GM19372 (cell line): Measurements from ENCODE around the gene DOK7.
A peak's percentile ranks its signal among the peaks of the same experiment; 100 is the strongest.
"Not testable (repeated sequence)": the region's sequence is repeated elsewhere in the genome, so short reads cannot be mapped to it uniquely, and the experiment has no call there.

Source experiments
- ATAC-seq: cut with Tn5 transposase; IDR thresholded peaks from one replicate; pipeline ENCODE4 v1.9.1; 2021; ENCODE audit warnings: mild to moderate bottlenecking, low read depth, moderate library complexity; ENCODE audit not compliant: unreplicated experiment

Gene DOK7

GRCh38 chr4:3442460-3442958 is 20.6 kb upstream of the DOK7 start:
- no peak for ATAC-seq

- ATAC-seq: peak; percentile 52
Measured at GRCh38 chr4:3442959-3443749, 20.0 kb upstream of the DOK7 start.

DNA sequence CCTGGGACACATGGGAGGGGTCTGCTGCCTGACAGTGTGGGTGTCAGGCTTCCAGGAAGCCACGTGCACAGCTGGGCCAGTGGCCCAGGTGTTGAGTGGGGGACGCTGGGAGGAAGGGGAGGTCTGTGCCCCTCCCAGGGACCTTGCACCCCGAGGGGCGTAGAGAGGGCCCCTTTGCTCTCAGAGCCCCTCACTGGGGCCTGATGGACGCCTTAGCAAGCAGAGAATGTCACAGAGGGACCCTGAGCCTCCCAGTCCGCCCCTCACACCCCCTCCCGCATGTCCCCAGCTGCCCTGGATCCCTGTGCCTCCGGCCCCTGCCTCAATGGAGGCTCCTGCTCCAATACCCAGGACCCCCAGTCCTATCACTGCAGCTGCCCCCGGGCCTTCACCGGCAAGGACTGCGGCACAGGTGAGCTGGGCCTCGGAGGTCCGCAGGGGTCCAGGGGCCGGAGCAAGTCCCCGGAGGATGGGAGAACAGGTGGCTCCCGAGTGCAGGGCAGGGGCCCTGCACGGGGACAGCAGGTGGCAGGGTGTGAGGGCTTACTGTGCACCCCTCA is 19.3 kb upstream of the DOK7 start:
- ATAC-seq: no peak

- ATAC-seq: no peak
Measured at GRCh38 chr4:3444351-3445110, 18.6 kb upstream of the DOK7 start.

DNA sequence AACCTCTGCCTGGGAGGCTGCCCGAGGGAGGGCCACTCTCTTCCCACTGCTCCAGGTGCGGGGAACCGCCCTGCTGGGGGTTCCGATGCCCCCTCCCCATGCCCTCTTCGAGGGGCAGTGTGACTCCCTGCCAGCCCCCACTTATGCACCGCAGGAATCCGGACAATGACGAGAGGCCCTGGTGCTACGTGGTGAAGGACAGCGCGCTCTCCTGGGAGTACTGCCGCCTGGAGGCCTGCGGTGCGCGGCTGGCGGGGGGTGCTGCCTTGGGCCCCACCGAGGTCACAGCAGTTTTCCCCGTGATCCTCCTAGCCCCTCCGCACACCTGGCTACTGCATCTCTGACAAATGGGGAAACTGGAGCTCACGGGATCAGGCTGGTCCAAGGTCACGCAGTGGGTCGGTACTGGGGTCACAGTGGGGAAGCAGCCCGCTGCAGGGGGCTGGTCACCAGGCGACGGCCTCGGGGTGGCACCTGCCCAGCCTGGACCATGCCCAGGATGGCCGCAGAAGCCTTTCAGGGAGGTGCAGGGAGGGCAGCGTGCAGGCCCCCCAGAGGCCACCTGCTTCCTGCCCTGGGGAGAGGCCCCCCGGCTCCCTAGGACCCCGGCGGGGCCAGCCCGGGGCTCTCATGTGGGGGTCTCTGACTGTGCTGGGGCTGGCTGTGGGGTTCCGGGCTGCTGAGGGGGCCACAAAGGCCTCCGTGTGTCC is 17.8 kb upstream of the DOK7 start:
- no peak for ATAC-seq

- no peak for ATAC-seq
Measured at GRCh38 chr4:3445829-3446545, 17.1 kb upstream of the DOK7 start.

- ATAC-seq: no peak
Measured at GRCh38 chr4:3446631-3447320, 16.3 kb upstream of the DOK7 start.

- ATAC-seq: no peak
Measured at GRCh38 chr4:3447431-3448395, 15.4 kb upstream of the DOK7 start.

GRCh38 chr4:3449047-3449573 is 14.0 kb upstream of the DOK7 start:
- ATAC-seq: no peak

DNA sequence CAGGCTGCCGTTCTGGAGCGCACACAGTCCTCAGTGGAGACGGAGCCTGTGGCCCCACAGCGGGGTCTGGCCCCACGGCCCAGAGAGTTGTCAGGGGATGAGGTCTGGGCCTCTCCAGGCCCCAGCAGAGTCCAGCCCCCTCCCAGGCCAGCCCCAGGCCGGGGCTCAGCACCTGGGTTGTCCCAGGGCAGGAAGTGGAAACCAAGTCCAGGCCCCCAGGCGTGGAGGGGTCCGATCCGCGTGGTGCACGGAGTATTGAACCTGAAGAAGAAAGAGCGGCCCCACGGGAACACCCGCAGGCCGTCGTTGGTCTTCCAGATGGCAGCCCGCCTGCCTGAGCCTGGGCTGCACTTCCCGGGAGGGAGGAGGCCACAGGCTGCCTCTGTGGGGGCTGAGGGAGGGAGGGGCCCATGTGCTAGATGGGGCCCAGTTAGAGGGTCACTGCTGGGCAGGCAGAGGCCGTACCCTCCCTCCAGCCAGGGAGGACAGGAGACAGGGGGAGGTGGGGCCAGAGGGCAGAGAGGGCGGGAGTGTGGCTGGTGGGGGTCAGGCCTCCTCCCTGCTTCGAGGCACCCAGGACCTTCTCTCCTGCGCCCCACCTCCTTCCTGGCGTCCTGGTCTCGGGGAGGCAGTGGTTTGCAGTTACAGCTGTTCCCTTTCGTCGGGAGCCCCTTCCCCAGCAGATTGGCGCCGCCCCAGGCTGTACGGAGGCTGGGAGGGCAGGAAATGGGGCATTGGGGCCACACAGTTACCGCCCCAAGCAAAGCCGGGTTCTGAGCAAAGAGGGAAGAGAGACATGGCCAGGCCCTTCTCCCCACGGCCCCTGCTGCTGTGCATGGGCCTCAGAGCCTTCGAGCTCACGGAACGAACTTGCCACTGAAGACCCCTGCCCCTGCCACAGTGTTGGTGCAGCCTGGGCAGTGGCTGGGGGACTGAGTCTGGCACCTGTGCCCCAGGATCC is 13.3 kb upstream of the DOK7 start:
- no peak for ATAC-seq

DNA sequence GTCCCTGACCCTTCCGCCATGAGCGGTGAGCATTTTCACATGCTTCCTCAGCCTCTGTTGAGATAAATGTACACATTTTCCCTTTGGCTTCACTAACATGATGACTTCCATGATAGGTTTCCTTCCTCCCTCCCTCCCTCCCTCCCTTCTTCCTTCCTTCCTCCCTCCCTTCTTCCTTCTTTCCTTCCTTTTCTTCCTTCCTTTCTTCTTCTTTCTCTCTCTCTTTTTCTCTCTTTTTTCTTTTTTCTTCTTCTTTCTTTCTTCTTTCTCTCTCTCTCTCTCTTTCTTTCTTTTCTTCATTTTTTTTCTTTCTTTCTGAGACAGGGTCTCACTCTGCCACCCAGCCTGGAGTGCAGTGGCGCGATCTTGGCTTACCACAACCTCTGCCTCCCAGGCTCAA is 12.5 kb upstream of the DOK7 start:
- no peak for ATAC-seq

DNA sequence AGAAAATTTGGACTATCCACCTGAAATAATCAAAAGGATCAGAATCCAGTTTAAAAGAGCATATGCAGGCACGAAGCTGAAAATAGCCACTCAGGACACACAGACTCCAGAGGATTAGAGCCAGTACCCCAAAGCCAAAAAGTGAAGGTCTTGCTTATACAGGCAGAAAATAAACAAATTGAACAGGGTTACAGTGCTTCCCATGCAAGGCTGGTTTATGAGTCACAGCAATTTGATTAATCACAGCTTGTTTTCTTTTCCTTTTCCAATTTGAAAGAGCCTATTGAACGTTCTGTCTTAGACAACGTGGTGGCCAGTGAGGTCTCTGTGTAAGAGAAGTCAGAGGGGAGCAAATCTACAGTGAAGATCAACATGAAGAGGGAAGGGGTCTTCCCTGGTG is 11.2 kb upstream of the DOK7 start:
- ATAC-seq: no peak

GRCh38 chr4:3452376-3452775 is 10.7 kb upstream of the DOK7 start:
- ATAC-seq: no peak

DNA sequence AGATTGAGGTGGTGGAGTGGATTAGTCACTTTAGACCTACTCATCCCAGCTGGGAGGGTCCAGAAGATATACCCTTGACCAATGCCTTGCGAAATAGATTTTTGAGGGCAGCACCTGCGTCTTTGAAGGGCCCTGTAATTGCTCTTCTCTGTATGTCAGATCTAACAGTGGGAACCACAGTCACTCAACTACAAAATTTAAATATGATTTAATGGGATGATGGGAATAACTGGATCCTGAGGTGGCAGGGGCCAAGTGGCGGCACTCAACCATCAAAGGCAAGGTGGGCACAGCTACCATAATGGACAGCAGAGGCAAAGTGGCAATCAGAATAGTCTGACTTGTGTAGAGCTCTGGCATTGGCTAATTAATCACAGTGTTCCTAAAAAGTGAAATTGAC is 7.5 kb upstream of the DOK7 start:
- ATAC-seq: not testable (repeated sequence)

GRCh38 chr4:3458371-3458770 is 4.7 kb upstream of the DOK7 start:
- ATAC-seq: no peak

GRCh38 chr4:3459156-3459555 is 4.0 kb upstream of the DOK7 start:
- not testable (repeated sequence) for ATAC-seq

DNA sequence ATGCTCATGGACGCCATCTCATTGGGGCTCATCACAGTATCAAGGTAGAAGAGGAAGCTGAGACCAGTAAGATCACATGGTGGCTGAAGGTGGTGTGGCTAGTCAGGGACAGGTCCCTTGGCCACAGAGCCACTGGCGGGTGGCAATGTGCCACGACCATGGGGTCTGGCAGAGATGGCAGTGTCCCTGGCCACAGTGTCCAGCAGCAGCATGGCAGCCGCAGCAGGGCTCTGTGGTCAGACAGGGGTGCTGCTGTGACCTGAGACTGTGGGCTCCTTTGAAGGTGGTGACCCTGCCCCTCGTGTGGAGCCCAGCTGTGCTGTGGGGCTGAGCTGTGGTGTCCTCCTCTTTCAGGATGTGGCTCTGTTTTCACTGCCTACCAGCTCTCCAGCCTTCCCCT is 2.2 kb upstream of the DOK7 start:
- no peak for ATAC-seq
